A673 (cell line): ENCODE measurements around the gene CEP164.

Experiments used
- CTCF ChIP-seq: fragments of 300-800, 200-600 bp; sonication (generic); conservative IDR thresholded peaks from 2 replicates; pipeline ENCODE4 v1.5.1; 2017; ENCODE audit warnings: low read depth, mild to moderate bottlenecking, antibody characterized with exemption, low read length, moderate library complexity, mixed read lengths
- EZH2 ChIP-seq: fragments of 200-600 bp; sonication (generic); IDR thresholded peaks from 2 replicates; pipeline ENCODE4 v1.6.1; 2017; ENCODE audit warnings: borderline replicate concordance, low read depth, mild to moderate bottlenecking, mixed read lengths, antibody characterized with exemption, low read length; ENCODE audit not compliant: poor library complexity, severe bottlenecking

GRCh38 chr11:117440258-117440657 is 112.6 kb downstream of the CEP164 start:
- TF ChIP-seq CTCF (no peak), EZH2 (no peak)
